ENCODE results near the gene CCM2.

GRCh38 chr7:45013465-45013967, 13.5 kb downstream of the CCM2 start:
- TF ChIP-seq POLR2AphosphoS5 (IDR thresholded peaks at IDR 0.05), result no peak
- no peak for TF ChIP-seq CTCF (IDR thresholded peaks at IDR 0.05)
